Endodermal cell (in vitro differentiated cells): ENCODE results near the gene LAMA2. TPM values are rescaled to one million over a fixed set of nuclear protein-coding genes. Genes with fewer than 3 reads are reported as not detected.

Experiments
- DNase-seq: peaks from one replicate; pipeline ENCODE4 v3.0.0-alpha.2; 2017
- H3K27ac ChIP-seq: 2 replicates; pipeline ENCODE4 v1.5.1; 2013; ENCODE audit warnings: mild to moderate bottlenecking, low read depth, low read length, moderate library complexity
- H3K27me3 ChIP-seq: 2 replicates; pipeline ENCODE4 v1.6.1; 2013; ENCODE audit warnings: mild to moderate bottlenecking, low read length, moderate library complexity; ENCODE audit not compliant: insufficient read depth, control insufficient read depth, poor library complexity, severe bottlenecking
- H3K36me3 ChIP-seq: 2 replicates; pipeline ENCODE4 v1.7.0; 2013; ENCODE audit warnings: mild to moderate bottlenecking, low read length, moderate library complexity; ENCODE audit not compliant: control insufficient read depth, insufficient read depth
- H3K4me1 ChIP-seq: one replicate; pipeline ENCODE4 v1.7.0; 2013; ENCODE audit warnings: low read length; ENCODE audit not compliant: control insufficient read depth, insufficient read depth
- H3K4me3 ChIP-seq: 2 replicates; pipeline ENCODE4 v1.5.1; 2013; ENCODE audit warnings: mild to moderate bottlenecking, low read length, moderate library complexity
- H3K9ac ChIP-seq: 2 replicates; pipeline ENCODE4 v1.6.1; 2013; ENCODE audit warnings: mild to moderate bottlenecking, low read length, moderate library complexity; ENCODE audit not compliant: poor library complexity, severe bottlenecking; ENCODE audit errors: extremely low read depth
- H3K9me3 ChIP-seq: 2 replicates; pipeline ENCODE4 v1.6.1; 2013; ENCODE audit warnings: mild to moderate bottlenecking, low read length, moderate library complexity; ENCODE audit not compliant: control insufficient read depth
- H3K27ac Mint-ChIP-seq: 2 replicates; pipeline ENCODE4 v1.8.0; 2020; ENCODE audit warnings: mixed read lengths
- H3K27me3 Mint-ChIP-seq: 2 replicates; pipeline ENCODE4 v1.8.0; 2021; ENCODE audit warnings: mild to moderate bottlenecking, mixed read lengths; ENCODE audit not compliant: insufficient read depth
- H3K36me3 Mint-ChIP-seq: 2 replicates; pipeline ENCODE4 v1.8.0; 2020; ENCODE audit warnings: low read depth, mixed read lengths
- H3K4me1 Mint-ChIP-seq: 2 replicates; pipeline ENCODE4 v1.8.0; 2020; ENCODE audit warnings: mixed read lengths
- H3K4me3 Mint-ChIP-seq: 2 replicates; pipeline ENCODE4 v1.8.0; 2020; ENCODE audit warnings: mild to moderate bottlenecking, moderate library complexity, mixed read lengths
- H3K9me3 Mint-ChIP-seq: 2 replicates; pipeline ENCODE4 v1.8.0; 2020; ENCODE audit warnings: mild to moderate bottlenecking, mixed read lengths
- WGBS, 2 experiments: methylation state at CpG; one replicate each; pipeline versions ENCODE4 v1.1.5 to v1.1.7; 2013; ENCODE audit warnings: missing lambda C conversion rate in 2 of 2, mixed read lengths in 1 of 2; ENCODE audit not compliant: insufficient coverage in 1 of 2, insufficient read length in 1 of 2; 5-methylcytosine and 5-hydroxymethylcytosine counted together
- total RNA-seq, 2 donors: library from RNA; stranded (reverse); fragmentation: NEBNext Ultra II Directional in 1 of 2; extraction: Animal tissue kit (Norgen Biotek cat#: 25700) in 1 of 2; gene quantifications; 2 replicates in 1 of 2; 3 replicates in 1 of 2; pipeline ENCODE4 v1.2.1, GENCODE V29; 2021
- TF ChIP-seq, protein P1 (sequence below): fragments of 200-600 bp; sonication (generic); conservative IDR thresholded peaks from 2 replicates; pipeline ENCODE4 v1.5.0; 2021; ENCODE audit warnings: antibody characterized with exemption, mild to moderate bottlenecking

LAMA2 gene
- total RNA-seq, 2 donors from 2014 or later: 2.3 to 4.1 TPM

DNA sequence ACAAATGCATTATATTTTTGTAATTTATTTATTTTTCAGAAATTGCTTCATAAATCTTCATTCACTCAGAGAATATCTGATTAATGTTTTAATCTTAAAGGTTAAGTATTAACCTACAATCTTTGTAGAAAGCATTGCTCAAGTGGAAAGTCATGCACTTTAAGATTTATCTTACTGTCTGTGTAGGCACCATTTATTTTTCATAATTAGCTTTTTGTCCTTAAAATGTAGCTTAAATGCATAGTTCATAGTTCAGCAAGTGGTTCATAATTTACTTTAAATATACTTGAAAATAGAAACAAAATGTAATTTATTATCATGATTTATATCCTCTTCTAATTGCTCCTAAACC, 397.3 kb downstream of the LAMA2 start:
- Mint-ChIP-seq H3K4me1 (peaks cover 8% of the 10 kb centered on the region), H3K9me3 (no peaks in the 10 kb centered on the region), H3K4me3 (no peak overlapping the region), H3K27ac (no peak overlapping the region), H3K27me3 (no peaks in the 10 kb centered on the region), H3K36me3 (no peaks in the 10 kb centered on the region)
- Histone ChIP-seq H3K4me3 (no peak overlapping the region), H3K27me3 (no peaks in the 10 kb centered on the region), H3K36me3 (no peaks in the 10 kb centered on the region), H3K9ac (no peak overlapping the region), H3K9me3 (no peaks in the 10 kb centered on the region), H3K27ac (no peak overlapping the region), H3K4me1 (no peaks in the 10 kb centered on the region)
- no peak for DNase-seq
- TF ChIP-seq, protein P1, sequence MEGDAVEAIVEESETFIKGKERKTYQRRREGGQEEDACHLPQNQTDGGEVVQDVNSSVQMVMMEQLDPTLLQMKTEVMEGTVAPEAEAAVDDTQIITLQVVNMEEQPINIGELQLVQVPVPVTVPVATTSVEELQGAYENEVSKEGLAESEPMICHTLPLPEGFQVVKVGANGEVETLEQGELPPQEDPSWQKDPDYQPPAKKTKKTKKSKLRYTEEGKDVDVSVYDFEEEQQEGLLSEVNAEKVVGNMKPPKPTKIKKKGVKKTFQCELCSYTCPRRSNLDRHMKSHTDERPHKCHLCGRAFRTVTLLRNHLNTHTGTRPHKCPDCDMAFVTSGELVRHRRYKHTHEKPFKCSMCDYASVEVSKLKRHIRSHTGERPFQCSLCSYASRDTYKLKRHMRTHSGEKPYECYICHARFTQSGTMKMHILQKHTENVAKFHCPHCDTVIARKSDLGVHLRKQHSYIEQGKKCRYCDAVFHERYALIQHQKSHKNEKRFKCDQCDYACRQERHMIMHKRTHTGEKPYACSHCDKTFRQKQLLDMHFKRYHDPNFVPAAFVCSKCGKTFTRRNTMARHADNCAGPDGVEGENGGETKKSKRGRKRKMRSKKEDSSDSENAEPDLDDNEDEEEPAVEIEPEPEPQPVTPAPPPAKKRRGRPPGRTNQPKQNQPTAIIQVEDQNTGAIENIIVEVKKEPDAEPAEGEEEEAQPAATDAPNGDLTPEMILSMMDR: no peak

DNA sequence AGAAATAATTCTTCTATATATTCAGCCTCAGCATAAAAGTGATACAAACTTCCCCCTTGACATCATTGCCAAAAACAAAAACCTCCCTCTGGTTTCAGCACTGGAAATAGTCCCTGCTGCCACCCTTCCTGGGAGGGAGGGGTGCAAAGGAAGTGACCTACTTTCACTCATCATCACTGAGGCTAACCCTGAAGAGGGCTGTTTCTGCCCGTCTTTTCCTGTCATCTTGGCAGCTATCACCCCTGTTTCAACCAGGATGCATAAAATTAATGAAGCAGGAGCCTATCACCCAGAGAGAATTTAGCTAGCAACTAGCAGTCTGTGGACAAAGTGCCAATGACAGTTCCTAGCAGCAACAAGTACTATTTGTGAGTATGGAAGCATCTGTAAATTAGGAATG, 397.8 kb downstream of the LAMA2 start:
- Mint-ChIP-seq H3K9me3 (no peaks in the 10 kb centered on the region), H3K4me3 (no peak overlapping the region), H3K36me3 (no peaks in the 10 kb centered on the region), H3K4me1 (peaks cover 8% of the 10 kb centered on the region), H3K27ac (no peak overlapping the region), H3K27me3 (no peaks in the 10 kb centered on the region)
- Histone ChIP-seq H3K9me3 (no peaks in the 10 kb centered on the region), H3K27ac (no peak overlapping the region), H3K36me3 (no peaks in the 10 kb centered on the region), H3K27me3 (no peaks in the 10 kb centered on the region), H3K4me1 (no peaks in the 10 kb centered on the region), H3K9ac (no peak overlapping the region), H3K4me3 (no peak overlapping the region)
- TF ChIP-seq, protein P1: no peak
- 84 to 88% methylated on average over 1 of the region's 1 CpG for WGBS, 2 experiments
- DNase-seq: no peak

DNA sequence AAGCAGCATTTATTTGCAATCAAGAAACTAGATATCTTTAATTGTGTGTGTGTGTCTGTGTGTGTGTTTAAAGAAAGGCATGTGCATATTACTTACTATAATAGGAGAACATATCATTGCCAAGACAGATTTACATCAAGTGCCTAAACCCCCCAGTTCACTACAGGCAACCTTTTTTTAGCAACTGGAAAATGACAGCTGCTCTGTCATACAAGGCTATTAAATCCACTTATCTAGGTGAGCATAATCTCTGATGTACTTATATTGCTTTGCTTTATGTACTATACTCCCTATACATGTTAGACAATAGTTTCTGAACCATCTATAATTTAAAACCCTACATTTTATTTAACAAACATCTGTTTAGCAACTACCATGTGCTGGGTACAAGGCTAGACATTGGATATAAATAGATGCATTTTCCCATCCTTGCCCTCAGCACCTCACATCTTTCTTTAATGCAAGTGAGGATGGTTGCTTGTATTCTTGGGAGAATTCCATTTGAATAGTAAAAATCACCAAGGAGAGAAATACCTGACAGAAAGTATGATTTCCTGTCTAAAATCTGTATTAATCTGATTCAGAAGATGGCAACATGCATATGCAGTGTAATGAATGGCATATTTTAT, 398.3 kb downstream of the LAMA2 start:
- no peak overlapping the region for H3K27ac ChIP-seq
- H3K9ac ChIP-seq: no peak overlapping the region
- TF ChIP-seq, protein P1: no peak
- H3K4me1 ChIP-seq: no peaks in the 10 kb centered on the region
- H3K36me3 ChIP-seq: no peaks in the 10 kb centered on the region
- no peak overlapping the region for H3K4me3 Mint-ChIP-seq
- no peaks in the 10 kb centered on the region for H3K27me3 Mint-ChIP-seq
- H3K27me3 ChIP-seq: no peaks in the 10 kb centered on the region
- H3K27ac Mint-ChIP-seq: no peak overlapping the region
- H3K4me3 ChIP-seq: no peak overlapping the region
- DNase-seq: no peak
- H3K4me1 Mint-ChIP-seq: peaks cover 5% of the 10 kb centered on the region
- no peaks in the 10 kb centered on the region for H3K36me3 Mint-ChIP-seq
- no peaks in the 10 kb centered on the region for H3K9me3 Mint-ChIP-seq
- H3K9me3 ChIP-seq: no peaks in the 10 kb centered on the region
